Esophagus muscularis mucosa (tissue), 4 donors: ENCODE data around the gene MXRA7. TPM values are rescaled to one million over a fixed set of nuclear protein-coding genes. Genes with fewer than 3 reads are reported as not detected.
A peak's percentile ranks its signal among the peaks of the same experiment; 100 is the strongest.

Experiments
- DNase-seq: peaks from one replicate; pipeline ENCODE4 v3.0.0-alpha.2; 2017; ENCODE audit errors: extremely low spot score
- H3K27ac ChIP-seq, 4 donors: fragments of 200-600 bp; sonication (generic); replicated peaks in 1 of 4; 1 replicate in 3 of 4; 2 replicates in 1 of 4; pipeline ENCODE4 v1.5.1; 2016 to 2019; ENCODE audit warnings: mild to moderate bottlenecking in 1 of 4
- H3K27me3 ChIP-seq, 4 donors: fragments of 200-600 bp; sonication (generic); one replicate each; pipeline versions ENCODE4 v1.5.1 to v1.6.0; 2016 to 2019
- H3K36me3 ChIP-seq, 4 donors: fragments of 200-600 bp; sonication (generic); one replicate each; pipeline ENCODE4 v1.5.1; 2016 to 2019
- H3K4me1 ChIP-seq, 4 donors: fragments of 200-600 bp; sonication (generic); one replicate each; pipeline ENCODE4 v1.5.1; 2016 to 2019
- H3K4me3 ChIP-seq, 4 donors: fragments of 200-600 bp; sonication (generic); 1 replicate in 2 of 4; 2 replicates in 2 of 4; pipeline ENCODE4 v1.5.1; 2016 to 2019; ENCODE audit warnings: mild to moderate bottlenecking in 4 of 4, moderate library complexity in 1 of 4
- H3K9me3 ChIP-seq, 4 donors: fragments of 200-600 bp; sonication (generic); 1 replicate in 3 of 4; 2 replicates in 1 of 4; pipeline ENCODE4 v1.5.1; 2016 to 2019
- EP300 ChIP-seq: sonication (generic); formaldehyde crosslinking; IDR thresholded peaks from one replicate; pipeline ENCODE4 v1.6.1; 2017; ENCODE audit warnings: antibody characterized with exemption
- POLR2A ChIP-seq: fragments of 450-650 bp; IDR thresholded peaks from one replicate; pipeline ENCODE4 v1.6.1; 2017; ENCODE audit warnings: antibody characterized with exemption, moderate library complexity, mild to moderate bottlenecking, low read depth
- POLR2AphosphoS5 ChIP-seq, 2 donors: sonication (generic); formaldehyde crosslinking; IDR thresholded peaks; one replicate each; pipeline ENCODE4 v1.6.1; 2017; ENCODE audit warnings: antibody characterized with exemption in 2 of 2
- WGBS: methylation state at CpG from one replicate; pipeline ENCODE4 v1.1.5; 2018; 5-methylcytosine and 5-hydroxymethylcytosine counted together
- intact Hi-C: fragments of 100-400 bp; cut with DNase I; formaldehyde crosslinking; loops from one replicate; pipeline ENCODE4 v1.15.1; 2023
- total RNA-seq, 4 donors: library from RNA; depleted of rRNA; stranded (reverse); fragments of >200 nt; gene quantifications; one replicate each; pipeline versions ENCODE4 v1.1.0 to v1.2.1, GENCODE V29; 2016
- TF ChIP-seq, protein P1 (sequence below), 3 experiments: fragments of 200-600 bp in 2 of 3; fragments of 450-650 bp in 1 of 3; sonication (generic) in 2 of 3; IDR thresholded peaks; one replicate each; pipeline ENCODE4 v1.5.1; 2017 to 2019; ENCODE audit warnings: antibody characterized with exemption in 3 of 3, mild to moderate bottlenecking in 2 of 3, moderate library complexity in 1 of 3

MXRA7 gene
- total RNA-seq, 4 donors from 2014 or later: 405 to 422 (median 411) TPM

- Histone ChIP-seq H3K9me3 (no peaks in the 10 kb centered on the region), H3K4me3 (peak overlapping the region; percentile 84 to 97 (median 93)), H3K4me1 (peaks cover 54 to 78% (median 76%) of the 10 kb centered on the region in 4 donors), H3K27ac (peak overlapping the region; percentile 99 to 100 (median 99)), H3K36me3 (peaks cover 14 to 53% (median 38%) of the 10 kb centered on the region in 4 donors), H3K27me3 (no peaks in the 10 kb centered on the region)
- WGBS: no CpG with 5 or more reads among the region's 117 CpGs
- peak; percentile 47 for TF ChIP-seq POLR2A
- TF ChIP-seq POLR2AphosphoS5 (IDR thresholded peaks at IDR 0.05): peak; percentile 8 to 65
- no peak for TF ChIP-seq EP300
- TF ChIP-seq, protein P1, sequence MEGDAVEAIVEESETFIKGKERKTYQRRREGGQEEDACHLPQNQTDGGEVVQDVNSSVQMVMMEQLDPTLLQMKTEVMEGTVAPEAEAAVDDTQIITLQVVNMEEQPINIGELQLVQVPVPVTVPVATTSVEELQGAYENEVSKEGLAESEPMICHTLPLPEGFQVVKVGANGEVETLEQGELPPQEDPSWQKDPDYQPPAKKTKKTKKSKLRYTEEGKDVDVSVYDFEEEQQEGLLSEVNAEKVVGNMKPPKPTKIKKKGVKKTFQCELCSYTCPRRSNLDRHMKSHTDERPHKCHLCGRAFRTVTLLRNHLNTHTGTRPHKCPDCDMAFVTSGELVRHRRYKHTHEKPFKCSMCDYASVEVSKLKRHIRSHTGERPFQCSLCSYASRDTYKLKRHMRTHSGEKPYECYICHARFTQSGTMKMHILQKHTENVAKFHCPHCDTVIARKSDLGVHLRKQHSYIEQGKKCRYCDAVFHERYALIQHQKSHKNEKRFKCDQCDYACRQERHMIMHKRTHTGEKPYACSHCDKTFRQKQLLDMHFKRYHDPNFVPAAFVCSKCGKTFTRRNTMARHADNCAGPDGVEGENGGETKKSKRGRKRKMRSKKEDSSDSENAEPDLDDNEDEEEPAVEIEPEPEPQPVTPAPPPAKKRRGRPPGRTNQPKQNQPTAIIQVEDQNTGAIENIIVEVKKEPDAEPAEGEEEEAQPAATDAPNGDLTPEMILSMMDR (IDR thresholded peaks at IDR 0.05): peak in 1 of 3 experiments; percentile 43
- intact Hi-C loops: no loop called here
- peak; percentile 94 for DNase-seq
Measured at GRCh38 chr17:76736349-76737081, 25.8 kb upstream of the MXRA7 start.

GRCh38 chr17:76735586-76736348, 25.0 kb upstream of the MXRA7 start:
- Histone ChIP-seq H3K4me3 (peak overlapping the region; percentile 84 to 97 (median 93)), H3K27me3 (no peaks in the 10 kb centered on the region), H3K9me3 (no peaks in the 10 kb centered on the region), H3K27ac (peak overlapping the region; percentile 99 to 100 (median 99)), H3K36me3 (peaks cover 20 to 55% (median 44%) of the 10 kb centered on the region in 4 donors), H3K4me1 (peaks cover 56 to 78% (median 77%) of the 10 kb centered on the region in 4 donors)
- intact Hi-C loops: no loop called here
- DNase-seq: peak; percentile 92
- WGBS: 1% methylated on average over 11 of the region's 20 CpGs
- TF ChIP-seq EP300 (no peak), POLR2AphosphoS5 (IDR thresholded peaks at IDR 0.05) (no peak), POLR2A (no peak)
- TF ChIP-seq, protein P1 (IDR thresholded peaks at IDR 0.05): no peak

GRCh38 chr17:76735006-76735405, 24.2 kb upstream of the MXRA7 start:
- intact Hi-C loops: no loop called here
- WGBS: 8% methylated on average over 5 of the region's 5 CpGs
- Histone ChIP-seq H3K9me3 (no peaks in the 10 kb centered on the region), H3K27ac (peak overlapping the region; percentile 99 to 100 (median 99)), H3K4me1 (peaks cover 54 to 78% (median 75%) of the 10 kb centered on the region in 4 donors), H3K36me3 (peaks cover 20 to 61% (median 49%) of the 10 kb centered on the region in 4 donors), H3K27me3 (no peaks in the 10 kb centered on the region), H3K4me3 (peak overlapping the region; percentile 84 to 97 (median 93))
- no peak for DNase-seq
- TF ChIP-seq, protein P1 (IDR thresholded peaks at IDR 0.05): no peak
- TF ChIP-seq POLR2AphosphoS5 (IDR thresholded peaks at IDR 0.05): no peak
- no peak for TF ChIP-seq EP300
- no peak for TF ChIP-seq POLR2A

- TF ChIP-seq EP300 (no peak), POLR2AphosphoS5 (IDR thresholded peaks at IDR 0.05) (no peak), POLR2A (no peak)
- TF ChIP-seq, protein P1 (IDR thresholded peaks at IDR 0.05): no peak
- no peaks in the 10 kb centered on the region for H3K27me3 ChIP-seq
- 19% methylated on average over 8 of the region's 8 CpGs for WGBS
- peak overlapping the region; percentile 22 to 97 (median 93) for H3K4me3 ChIP-seq
- no peak for DNase-seq
- intact Hi-C loops: no loop called here
- peaks cover 58 to 78% (median 75%) of the 10 kb centered on the region in 4 donors for H3K4me1 ChIP-seq
- peaks cover 20 to 68% (median 49%) of the 10 kb centered on the region in 4 donors for H3K36me3 ChIP-seq
- no peaks in the 10 kb centered on the region for H3K9me3 ChIP-seq
- peak overlapping the region; percentile 99 to 100 (median 99) for H3K27ac ChIP-seq
Measured at GRCh38 chr17:76734080-76734840, 23.5 kb upstream of the MXRA7 start.
